Fibroblast of lung (primary cell): ENCODE measurements around the gene TMCC1. TPM values are rescaled to one million over a fixed set of nuclear protein-coding genes. Genes with fewer than 3 reads are reported as not detected.
A peak's percentile ranks its signal among the peaks of the same experiment; 100 is the strongest.

Source experiments
- DNase-seq, 2 donors: peaks; one replicate each; pipeline versions ENCODE4 v3.0.0 to v3.0.0-alpha.2; 2010; ENCODE audit warnings: low read depth in 2 of 2
- H2AFZ ChIP-seq: 2 replicates; pipeline ENCODE4 v1.5.1; 2012; ENCODE audit warnings: low read length, control low read depth, inconsistent platforms
- H3K27ac ChIP-seq: 2 replicates; pipeline ENCODE4 v1.5.1; 2011; ENCODE audit warnings: low read length, control low read depth; ENCODE audit not compliant: insufficient read depth
- H3K27me3 ChIP-seq: 2 replicates; pipeline ENCODE4 v1.5.1; 2011; ENCODE audit warnings: mild to moderate bottlenecking, low read length; ENCODE audit not compliant: control insufficient read depth, insufficient read depth
- H3K36me3 ChIP-seq: 2 replicates; pipeline ENCODE4 v1.5.1; 2011; ENCODE audit warnings: low read length; ENCODE audit not compliant: control insufficient read depth, insufficient read depth
- H3K4me1 ChIP-seq: 2 replicates; pipeline ENCODE4 v1.5.1; 2011; ENCODE audit warnings: low read length; ENCODE audit not compliant: control insufficient read depth, insufficient read depth; ENCODE audit errors: extremely low read depth
- H3K4me2 ChIP-seq: 2 replicates; pipeline ENCODE4 v1.5.1; 2011; ENCODE audit warnings: low read length, control low read depth; ENCODE audit not compliant: insufficient read depth; ENCODE audit errors: extremely low read depth
- H3K4me3 ChIP-seq, 4 experiments: fragments of 200-600 bp in 1 of 4; sonication (generic) in 1 of 4; replicated peaks in 1 of 4; 2 replicates each; pipeline ENCODE4 v1.5.1; 2011 to 2016; ENCODE audit warnings: low read length in 4 of 4, low read depth in 3 of 4, mild to moderate bottlenecking in 3 of 4, control low read depth in 2 of 4, inconsistent platforms in 1 of 4, mixed read lengths in 1 of 4; ENCODE audit not compliant: insufficient read depth in 1 of 4; ENCODE audit errors: control extremely low read depth in 1 of 4
- H3K79me2 ChIP-seq: 2 replicates; pipeline ENCODE4 v1.5.1; 2012; ENCODE audit warnings: mild to moderate bottlenecking, low read length, inconsistent platforms; ENCODE audit not compliant: control insufficient read depth, insufficient read depth
- H3K9ac ChIP-seq: 2 replicates; pipeline ENCODE4 v1.5.1; 2011; ENCODE audit warnings: mild to moderate bottlenecking, low read length, control low read depth; ENCODE audit not compliant: insufficient read depth
- H3K9me3 ChIP-seq: 2 replicates; pipeline ENCODE4 v1.5.1; 2012; ENCODE audit warnings: low read depth, low read length; ENCODE audit not compliant: control insufficient read depth, insufficient read depth
- H4K20me1 ChIP-seq: 2 replicates; pipeline ENCODE4 v1.5.1; 2011; ENCODE audit warnings: low read length; ENCODE audit not compliant: control insufficient read depth, insufficient read depth; ENCODE audit errors: extremely low read depth
- EZH2 ChIP-seq: IDR thresholded peaks from 2 replicates; pipeline ENCODE4 v1.5.1; 2012; ENCODE audit warnings: low read length, control low read depth, mild to moderate bottlenecking; ENCODE audit errors: missing control alignments
- polyA plus RNA-seq, 2 donors: library from polyadenylated mRNA; depleted of rRNA in 1 of 2; stranded (reverse) in 1 of 2; unstranded in 1 of 2; fragments of >200 nt; gene quantifications; 2 replicates each; pipeline ENCODE4 v1.2.1, GENCODE V29; 2011 to 2012; ENCODE audit warnings: missing spikeins in 1 of 2
- total RNA-seq: library from RNA; depleted of rRNA; stranded (reverse); fragments of >200 nt; gene quantifications from 2 replicates; pipeline ENCODE4 v1.2.1, GENCODE V29; 2014
- TF ChIP-seq, protein P1 (sequence below), 2 donors: IDR thresholded peaks in 1 of 2; conservative IDR thresholded peaks in 1 of 2; 1 replicate in 1 of 2; 2 replicates in 1 of 2; pipeline ENCODE4 v1.5.1; 2011 to 2012; ENCODE audit warnings: low read length in 2 of 2, control low read depth in 1 of 2, inconsistent platforms in 1 of 2, low read depth in 1 of 2, mild to moderate bottlenecking in 1 of 2

Gene TMCC1
- total and polyA plus RNA-seq, 2 donors (not counting 1 experiment from before 2014, with no cell fraction given) = 16.2 to 16.8 TPM

DNA sequence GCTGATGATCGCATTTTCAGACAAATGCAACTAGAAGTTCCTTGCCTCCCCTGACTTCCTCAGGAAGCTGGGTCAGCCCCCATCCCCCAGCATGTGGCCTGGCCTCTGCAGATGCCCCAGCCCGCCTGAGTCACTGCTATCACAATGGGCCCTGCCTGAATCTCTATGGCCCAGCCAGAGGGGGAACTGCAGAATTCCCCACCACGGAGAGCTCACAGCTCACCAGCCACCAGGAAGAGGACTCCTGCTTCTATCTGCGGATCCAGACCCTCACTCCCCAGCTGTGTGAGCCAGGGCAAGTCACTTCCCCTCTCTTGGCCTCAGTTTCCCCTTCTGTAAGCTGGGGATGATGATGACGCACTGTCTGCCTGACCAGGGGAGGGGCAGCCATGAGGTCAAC, 293.9 kb downstream of the TMCC1 start:
- Histone ChIP-seq H3K27me3 (no peaks in the 10 kb centered on the region), H4K20me1 (no peaks in the 10 kb centered on the region), H3K4me3 (no peak overlapping the region), H3K9ac (peak overlapping the region; percentile 27), H3K9me3 (no peaks in the 10 kb centered on the region), H2AFZ (no peak overlapping the region), H3K36me3 (no peaks in the 10 kb centered on the region), H3K4me2 (peak overlapping the region; percentile 37), H3K79me2 (peaks cover 83% of the 10 kb centered on the region), H3K4me1 (peaks cover 67% of the 10 kb centered on the region), H3K27ac (peak overlapping the region; percentile 92)
- DNase-seq = peak; percentile 50 to 87
- TF ChIP-seq EZH2 = no peak
- TF ChIP-seq, protein P1, sequence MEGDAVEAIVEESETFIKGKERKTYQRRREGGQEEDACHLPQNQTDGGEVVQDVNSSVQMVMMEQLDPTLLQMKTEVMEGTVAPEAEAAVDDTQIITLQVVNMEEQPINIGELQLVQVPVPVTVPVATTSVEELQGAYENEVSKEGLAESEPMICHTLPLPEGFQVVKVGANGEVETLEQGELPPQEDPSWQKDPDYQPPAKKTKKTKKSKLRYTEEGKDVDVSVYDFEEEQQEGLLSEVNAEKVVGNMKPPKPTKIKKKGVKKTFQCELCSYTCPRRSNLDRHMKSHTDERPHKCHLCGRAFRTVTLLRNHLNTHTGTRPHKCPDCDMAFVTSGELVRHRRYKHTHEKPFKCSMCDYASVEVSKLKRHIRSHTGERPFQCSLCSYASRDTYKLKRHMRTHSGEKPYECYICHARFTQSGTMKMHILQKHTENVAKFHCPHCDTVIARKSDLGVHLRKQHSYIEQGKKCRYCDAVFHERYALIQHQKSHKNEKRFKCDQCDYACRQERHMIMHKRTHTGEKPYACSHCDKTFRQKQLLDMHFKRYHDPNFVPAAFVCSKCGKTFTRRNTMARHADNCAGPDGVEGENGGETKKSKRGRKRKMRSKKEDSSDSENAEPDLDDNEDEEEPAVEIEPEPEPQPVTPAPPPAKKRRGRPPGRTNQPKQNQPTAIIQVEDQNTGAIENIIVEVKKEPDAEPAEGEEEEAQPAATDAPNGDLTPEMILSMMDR (conservative IDR thresholded peaks at IDR 0.05 in 1 of 2, IDR thresholded peaks at IDR 0.05 in 1 of 2; ENCODE audit: low read depth in 1 of 2, low read length in 2 of 2) = no peak

GRCh38 chr3:129599073-129599472, 294.4 kb downstream of the TMCC1 start:
- Histone ChIP-seq H3K79me2 (peaks cover 83% of the 10 kb centered on the region), H3K4me1 (peaks cover 69% of the 10 kb centered on the region)

GRCh38 chr3:129598484-129598883, 295.0 kb downstream of the TMCC1 start:
- H3K36me3 ChIP-seq = no peaks in the 10 kb centered on the region
- H3K9me3 ChIP-seq = no peaks in the 10 kb centered on the region
- no peaks in the 10 kb centered on the region for H4K20me1 ChIP-seq
- H3K27ac ChIP-seq = peak overlapping the region; percentile 92
- no peak for DNase-seq
- TF ChIP-seq EZH2 = no peak
- TF ChIP-seq, protein P1 (conservative IDR thresholded peaks at IDR 0.05 in 1 of 2, IDR thresholded peaks at IDR 0.05 in 1 of 2; ENCODE audit: low read depth in 1 of 2, low read length in 2 of 2) = no peak
- no peak overlapping the region for H3K4me3 ChIP-seq
- H2AFZ ChIP-seq = no peak overlapping the region
- peaks cover 82% of the 10 kb centered on the region for H3K79me2 ChIP-seq
- peak overlapping the region; percentile 71 for H3K9ac ChIP-seq
- peaks cover 69% of the 10 kb centered on the region for H3K4me1 ChIP-seq
- peak overlapping the region; percentile 45 for H3K4me2 ChIP-seq
- no peaks in the 10 kb centered on the region for H3K27me3 ChIP-seq

More at GRCh38 chr3:129599073-129599472, 294.4 kb downstream of the TMCC1 start:
- TF ChIP-seq, protein P1 (conservative IDR thresholded peaks at IDR 0.05 in 1 of 2, IDR thresholded peaks at IDR 0.05 in 1 of 2; ENCODE audit: low read depth in 1 of 2, low read length in 2 of 2) = no peak
- no peak for TF ChIP-seq EZH2
- Histone ChIP-seq H3K4me2 (no peak overlapping the region), H2AFZ (no peak overlapping the region), H3K9me3 (no peaks in the 10 kb centered on the region), H3K27ac (peak overlapping the region; percentile 92), H3K4me3 (no peak overlapping the region), H3K27me3 (no peaks in the 10 kb centered on the region), H3K36me3 (no peaks in the 10 kb centered on the region), H4K20me1 (no peaks in the 10 kb centered on the region), H3K9ac (peak overlapping the region; percentile 71)
- no peak for DNase-seq
